Loucy (cell line): ENCODE results near the gene NRIP2.

ENCODE experiments used
- H2AFZ ChIP-seq: fragments of 200-600 bp; sonication (generic); 2 replicates; pipeline ENCODE4 v1.6.0; 2016; ENCODE audit warnings: antibody characterized with exemption, mild to moderate bottlenecking, low read length, moderate library complexity
- H3F3A ChIP-seq: fragments of 200-600 bp; 2 replicates; pipeline ENCODE4 v1.6.0; 2016; ENCODE audit warnings: antibody characterized with exemption, low read depth, mild to moderate bottlenecking
- H3K27me3 ChIP-seq: fragments of 200-600 bp; sonication (generic); 2 replicates; pipeline ENCODE4 v1.6.1; 2014; ENCODE audit warnings: low read length, mild to moderate bottlenecking; ENCODE audit not compliant: insufficient read depth, poor library complexity, severe bottlenecking
- H3K36me3 ChIP-seq: fragments of 200-600 bp; sonication (generic); 2 replicates; pipeline ENCODE4 v1.6.1; 2016; ENCODE audit warnings: low read length; ENCODE audit not compliant: insufficient read depth
- H3K4me1 ChIP-seq: fragments of 200-600 bp; sonication (generic); 2 replicates; pipeline ENCODE4 v1.5.1; 2014; ENCODE audit warnings: low read length, mild to moderate bottlenecking; ENCODE audit not compliant: insufficient read depth, poor library complexity, severe bottlenecking
- H3K4me2 ChIP-seq: fragments of 200-600 bp; sonication (generic); 2 replicates; pipeline ENCODE4 v1.6.0; 2014; ENCODE audit warnings: antibody characterized with exemption, low read length, low read depth, mild to moderate bottlenecking; ENCODE audit not compliant: poor library complexity, severe bottlenecking
- H3K4me3 ChIP-seq: fragments of 200-600 bp; sonication (generic); 2 replicates; pipeline ENCODE4 v1.5.1; 2014; ENCODE audit warnings: low read length, mild to moderate bottlenecking, mixed read lengths; ENCODE audit not compliant: poor library complexity, severe bottlenecking
- H3K79me2 ChIP-seq: fragments of 200-600 bp; sonication (generic); 2 replicates; pipeline ENCODE4 v1.6.1; 2014; ENCODE audit warnings: low read length; ENCODE audit not compliant: insufficient read depth
- H3K9ac ChIP-seq: fragments of 200-600 bp; sonication (generic); 2 replicates; pipeline ENCODE4 v1.6.0; 2014; ENCODE audit warnings: mild to moderate bottlenecking, low read depth, low read length, moderate library complexity; ENCODE audit not compliant: poor library complexity, severe bottlenecking
- H3K9me2 ChIP-seq: fragments of 200-600 bp; sonication (generic); replicated peaks from 2 replicates; pipeline ENCODE4 v1.6.1; 2016; ENCODE audit warnings: low read depth, low read length, mixed read lengths
- H3K9me3 ChIP-seq: fragments of 200-600 bp; sonication (generic); 2 replicates; pipeline ENCODE4 v1.6.1; 2014; ENCODE audit warnings: mild to moderate bottlenecking, antibody characterized with exemption, low read length, low read depth; ENCODE audit not compliant: insufficient read depth
- H4K20me1 ChIP-seq: fragments of 200-600 bp; sonication (generic); 2 replicates; pipeline ENCODE4 v1.6.0; 2014; ENCODE audit warnings: antibody characterized with exemption, low read length, mild to moderate bottlenecking; ENCODE audit not compliant: insufficient read depth, poor library complexity, severe bottlenecking
- EZH2phosphoT487 ChIP-seq: fragments of 200-600 bp; IDR thresholded peaks from 2 replicates; pipeline ENCODE4 v1.6.1; 2018; ENCODE audit warnings: antibody characterized with exemption, mild to moderate bottlenecking, moderate library complexity, borderline replicate concordance
- TF ChIP-seq, protein P1 (sequence below): fragments of 200-600 bp; sonication (generic); conservative IDR thresholded peaks from 2 replicates; pipeline ENCODE4 v1.5.1; 2014; ENCODE audit warnings: mild to moderate bottlenecking, antibody characterized with exemption, low read length

Gene NRIP2

DNA sequence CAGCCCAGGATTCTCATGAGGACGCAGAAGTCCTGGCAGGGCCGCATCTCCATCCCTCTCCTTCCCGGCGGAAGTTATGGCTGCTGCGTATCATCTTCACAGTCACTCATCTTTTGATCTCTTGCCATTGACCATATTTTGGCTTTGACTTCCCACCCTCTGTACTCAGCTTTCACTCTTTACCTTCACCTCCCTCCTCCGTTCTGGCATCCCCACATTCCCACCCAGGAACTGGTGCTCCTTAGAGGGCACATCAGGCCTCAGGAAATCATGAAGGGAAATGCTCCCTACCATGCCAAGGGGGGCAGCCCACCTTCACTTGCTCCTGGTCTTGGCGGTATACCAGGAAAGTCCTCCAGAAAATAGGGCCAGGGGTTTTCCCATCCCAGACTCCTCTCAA, 20.7 kb upstream of the NRIP2 start:
- Histone ChIP-seq H3K4me1 (no peaks in the 10 kb centered on the region), H3F3A (no peaks in the 10 kb centered on the region), H3K4me2 (no peak overlapping the region), H3K9ac (no peak overlapping the region), H3K36me3 (peaks cover 25% of the 10 kb centered on the region), H3K9me3 (no peaks in the 10 kb centered on the region), H3K9me2 (no peaks in the 10 kb centered on the region), H3K27me3 (no peaks in the 10 kb centered on the region), H2AFZ (no peak overlapping the region), H3K79me2 (no peaks in the 10 kb centered on the region), H4K20me1 (no peaks in the 10 kb centered on the region), H3K4me3 (no peak overlapping the region)
- no peak for TF ChIP-seq EZH2phosphoT487
- TF ChIP-seq, protein P1, sequence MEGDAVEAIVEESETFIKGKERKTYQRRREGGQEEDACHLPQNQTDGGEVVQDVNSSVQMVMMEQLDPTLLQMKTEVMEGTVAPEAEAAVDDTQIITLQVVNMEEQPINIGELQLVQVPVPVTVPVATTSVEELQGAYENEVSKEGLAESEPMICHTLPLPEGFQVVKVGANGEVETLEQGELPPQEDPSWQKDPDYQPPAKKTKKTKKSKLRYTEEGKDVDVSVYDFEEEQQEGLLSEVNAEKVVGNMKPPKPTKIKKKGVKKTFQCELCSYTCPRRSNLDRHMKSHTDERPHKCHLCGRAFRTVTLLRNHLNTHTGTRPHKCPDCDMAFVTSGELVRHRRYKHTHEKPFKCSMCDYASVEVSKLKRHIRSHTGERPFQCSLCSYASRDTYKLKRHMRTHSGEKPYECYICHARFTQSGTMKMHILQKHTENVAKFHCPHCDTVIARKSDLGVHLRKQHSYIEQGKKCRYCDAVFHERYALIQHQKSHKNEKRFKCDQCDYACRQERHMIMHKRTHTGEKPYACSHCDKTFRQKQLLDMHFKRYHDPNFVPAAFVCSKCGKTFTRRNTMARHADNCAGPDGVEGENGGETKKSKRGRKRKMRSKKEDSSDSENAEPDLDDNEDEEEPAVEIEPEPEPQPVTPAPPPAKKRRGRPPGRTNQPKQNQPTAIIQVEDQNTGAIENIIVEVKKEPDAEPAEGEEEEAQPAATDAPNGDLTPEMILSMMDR = no peak

DNA sequence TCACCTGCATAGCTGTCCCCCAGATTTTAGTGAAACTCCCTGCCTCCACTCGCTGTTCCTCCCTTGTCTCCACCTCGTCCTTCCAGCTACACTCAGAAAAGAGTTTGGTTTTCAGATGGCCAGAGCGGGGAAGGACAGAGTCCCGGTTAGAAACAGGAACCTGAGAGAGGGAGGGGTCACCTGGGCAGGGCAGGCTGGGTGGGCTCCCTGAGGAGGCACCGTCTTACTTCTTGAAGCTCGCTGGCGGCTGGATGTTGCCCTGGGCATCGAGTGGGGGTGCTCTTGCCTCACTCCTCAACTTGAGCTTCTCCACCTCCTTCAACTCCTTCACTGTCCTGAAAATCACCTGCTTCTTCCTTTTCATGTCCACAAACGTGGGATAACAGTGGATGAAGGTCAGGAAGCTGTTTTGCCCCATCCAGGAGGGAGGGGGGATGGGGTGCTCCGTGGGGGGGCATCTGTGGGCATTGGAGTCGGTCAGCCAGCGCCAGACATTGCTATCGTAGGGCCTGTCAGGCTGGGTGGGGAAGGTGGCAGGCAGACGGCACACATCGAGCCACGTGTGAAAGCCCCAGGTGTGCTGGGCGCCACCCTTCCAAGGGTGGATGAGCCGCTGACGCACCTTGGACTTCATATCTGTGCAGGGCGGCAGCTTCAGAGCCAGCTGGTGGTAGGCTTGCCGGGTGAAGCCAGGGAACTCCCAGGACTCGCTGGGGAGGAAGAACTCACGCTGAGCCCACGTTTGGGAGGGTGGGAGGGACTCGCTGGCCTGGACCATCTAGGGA, 20.0 kb upstream of the NRIP2 start:
- Histone ChIP-seq H3K9ac (no peak overlapping the region), H3K4me2 (no peak overlapping the region), H4K20me1 (no peaks in the 10 kb centered on the region)

DNA sequence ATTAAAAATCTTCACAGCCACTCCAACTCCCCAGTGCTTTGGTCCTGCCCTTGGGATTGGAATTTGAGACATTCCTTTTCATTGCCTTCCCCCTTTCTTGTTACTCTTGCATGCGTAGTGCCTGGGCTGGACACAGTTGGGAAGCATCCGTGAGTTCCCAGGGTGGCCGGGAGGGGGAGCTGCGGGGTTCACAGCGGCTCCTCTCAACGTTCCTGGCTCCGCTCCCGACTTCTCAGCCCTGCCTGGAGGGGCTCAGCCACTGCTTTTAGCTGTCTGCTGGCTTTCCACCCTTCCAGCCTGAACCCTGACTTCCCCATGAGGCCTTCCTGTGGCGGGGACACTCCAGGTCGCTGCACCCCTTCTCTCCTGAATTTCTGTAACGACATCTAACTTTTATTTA, 18.8 kb upstream of the NRIP2 start:
- H3K9ac ChIP-seq = no peak overlapping the region
- no peaks in the 10 kb centered on the region for H3K9me3 ChIP-seq
- no peak overlapping the region for H3K4me3 ChIP-seq
- H3K27me3 ChIP-seq = no peaks in the 10 kb centered on the region
- H3K9me2 ChIP-seq = no peaks in the 10 kb centered on the region
- peaks cover 8% of the 10 kb centered on the region; the same call in 1 of the 2 replicates for H3K36me3 ChIP-seq
- no peaks in the 10 kb centered on the region for H3K4me1 ChIP-seq
- no peaks in the 10 kb centered on the region for H3F3A ChIP-seq
- TF ChIP-seq, protein P1 = no peak
- no peak for TF ChIP-seq EZH2phosphoT487
- H3K79me2 ChIP-seq = no peaks in the 10 kb centered on the region
- no peak overlapping the region for H3K4me2 ChIP-seq
- no peak overlapping the region for H2AFZ ChIP-seq
- H4K20me1 ChIP-seq = no peaks in the 10 kb centered on the region

More for the DNA sequence above, 20.0 kb upstream of the NRIP2 start:
- H3K4me3 ChIP-seq = no peak overlapping the region
- no peaks in the 10 kb centered on the region for H3K4me1 ChIP-seq
- no peaks in the 10 kb centered on the region for H3K9me3 ChIP-seq
- peaks cover 21% of the 10 kb centered on the region for H3K36me3 ChIP-seq
- no peaks in the 10 kb centered on the region for H3K79me2 ChIP-seq
- H3F3A ChIP-seq = no peaks in the 10 kb centered on the region
- TF ChIP-seq, protein P1 = no peak
- TF ChIP-seq EZH2phosphoT487 = no peak
- no peaks in the 10 kb centered on the region for H3K27me3 ChIP-seq
- H2AFZ ChIP-seq = no peak overlapping the region
- H3K9me2 ChIP-seq = no peaks in the 10 kb centered on the region
